Activated T-helper 1 cell treated with Interleukin-2 at 50 U/mL for 16 hours (primary cell): ENCODE results near the gene MBNL3.
"Not testable (repeated sequence)": the region's sequence is repeated elsewhere in the genome, so short reads cannot be mapped to it uniquely, and the experiment has no call there.

Experiments
- DNase-seq: peaks from one replicate; pipeline ENCODE4 v3.0.0-alpha.2; 2020; ENCODE audit warnings: low read depth

The MBNL3 gene

DNA sequence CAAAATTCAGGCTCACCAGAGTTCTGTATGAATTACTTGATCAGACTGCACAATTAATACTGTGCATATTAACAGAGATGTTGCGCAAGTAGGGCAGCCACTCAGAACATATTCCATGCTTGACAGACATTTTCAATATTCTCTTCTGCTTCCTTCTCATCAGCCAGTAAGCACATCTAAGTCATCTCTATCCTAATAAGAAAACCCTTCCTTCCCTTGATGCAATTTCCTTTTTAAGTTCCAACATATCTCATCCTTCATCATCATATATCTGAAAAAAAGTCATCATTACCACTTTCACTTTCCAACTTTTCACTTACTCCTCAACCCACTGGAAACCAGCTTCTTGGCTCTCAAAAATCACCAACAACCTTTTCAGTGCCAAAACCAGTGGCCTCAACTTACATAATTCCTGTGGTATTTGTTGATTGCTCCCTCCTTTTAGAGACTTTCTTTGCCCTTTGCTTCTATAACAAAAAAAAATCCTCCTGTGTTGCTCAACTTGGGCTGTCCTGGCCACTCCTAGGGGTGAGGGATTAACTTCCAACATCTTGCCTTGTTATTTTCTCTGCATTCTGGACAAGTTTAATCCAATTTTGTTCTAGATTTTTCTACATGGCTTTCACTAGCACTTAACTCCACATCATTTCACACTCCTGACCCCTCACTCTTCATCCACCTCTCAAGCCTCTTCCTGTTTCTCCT is 14.1 kb downstream of the MBNL3 start:
- no peak for DNase-seq

DNA sequence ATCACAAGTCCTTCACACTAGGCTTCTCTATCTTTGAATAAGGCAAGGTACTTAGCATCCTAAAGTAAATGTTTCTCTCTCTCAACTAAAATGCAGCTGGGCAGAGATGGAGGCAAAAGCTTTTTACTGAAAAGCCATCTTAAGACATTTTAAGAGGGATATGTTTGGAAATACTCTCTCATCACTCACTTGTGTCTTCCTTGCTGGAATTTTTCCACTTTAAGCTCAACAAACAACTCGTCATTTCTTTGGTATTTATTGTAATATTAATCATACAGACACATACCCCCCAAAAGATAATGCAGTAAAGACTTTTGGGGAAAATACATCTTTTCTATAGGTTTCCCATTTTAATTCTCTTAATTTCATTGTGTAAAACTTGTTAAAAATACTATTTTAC is 16.4 kb downstream of the MBNL3 start:
- DNase-seq: no peak

DNA sequence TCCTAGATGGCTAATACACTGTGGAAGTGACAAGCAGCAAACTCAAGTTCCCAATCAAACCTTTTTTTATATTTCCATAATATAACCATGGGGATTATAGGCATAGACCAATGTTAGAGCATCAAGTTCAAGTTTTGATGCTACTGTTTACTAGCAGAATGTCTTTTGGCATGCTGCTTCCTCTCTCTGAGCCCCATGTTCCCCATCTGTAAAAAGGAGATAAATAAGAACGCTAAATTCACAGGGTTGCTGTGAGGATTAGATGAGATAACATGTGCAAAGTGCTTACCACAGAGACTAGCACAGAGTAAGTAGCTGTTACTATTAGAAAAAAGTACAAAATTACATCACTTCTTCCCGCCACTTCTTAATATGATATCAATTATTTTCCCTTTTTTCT is 18.0 kb downstream of the MBNL3 start:
- DNase-seq: no peak

DNA sequence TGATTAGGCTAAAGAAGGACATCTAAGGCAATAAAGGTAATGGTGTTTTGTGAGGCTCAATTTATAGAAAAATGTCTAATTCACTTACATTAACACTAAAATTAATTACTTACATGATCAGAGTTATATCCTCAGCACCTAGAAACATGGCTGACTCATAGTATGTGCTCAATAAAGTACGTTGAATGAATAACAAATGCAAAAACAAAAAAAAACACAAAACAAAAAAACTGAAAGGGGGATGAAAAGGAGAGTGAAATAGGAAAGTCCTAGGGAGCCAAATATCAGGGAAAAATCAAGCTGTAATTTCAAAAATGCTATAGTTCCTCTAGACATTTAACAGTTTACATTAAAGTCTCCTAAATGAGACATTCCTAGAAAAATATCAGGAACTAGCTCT is 18.7 kb downstream of the MBNL3 start:
- no peak for DNase-seq

DNA sequence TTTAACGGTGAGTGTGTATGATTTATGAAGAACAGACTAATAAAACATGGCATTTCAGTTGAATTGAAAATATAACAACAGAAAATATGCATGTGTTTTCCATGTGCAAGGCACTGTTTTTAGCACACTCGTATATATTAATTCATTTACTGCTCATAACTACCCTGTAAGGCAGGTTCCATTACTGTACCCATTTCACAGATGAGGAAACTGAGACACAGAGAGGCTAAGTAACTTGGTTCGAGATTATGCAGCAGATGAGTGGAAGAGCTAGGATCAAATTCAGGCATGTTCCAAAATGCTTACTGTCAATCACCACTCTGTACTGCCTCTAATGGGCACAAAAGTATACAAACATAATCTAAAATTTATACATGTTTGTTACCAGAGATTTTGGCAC is 20.4 kb downstream of the MBNL3 start:
- no peak for DNase-seq

DNA sequence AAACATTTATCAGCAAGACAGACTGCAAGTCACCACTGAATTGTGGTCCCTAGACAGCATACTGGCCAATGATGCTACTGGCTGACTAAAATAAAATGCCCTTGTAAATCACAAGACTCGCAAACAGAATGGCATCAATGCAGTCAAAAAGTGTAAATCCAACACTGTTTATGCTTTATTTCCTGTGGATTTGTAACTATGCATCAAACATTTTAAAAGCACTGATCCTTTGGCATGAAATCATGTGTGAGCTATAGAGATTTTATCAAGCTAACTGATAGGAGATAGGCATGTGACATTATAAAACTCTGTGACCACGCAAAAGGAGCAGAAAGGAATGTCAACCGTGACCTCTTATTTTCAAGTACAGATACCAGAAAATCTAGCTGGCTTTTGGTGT is 20.8 kb downstream of the MBNL3 start:
- DNase-seq: no peak

DNA sequence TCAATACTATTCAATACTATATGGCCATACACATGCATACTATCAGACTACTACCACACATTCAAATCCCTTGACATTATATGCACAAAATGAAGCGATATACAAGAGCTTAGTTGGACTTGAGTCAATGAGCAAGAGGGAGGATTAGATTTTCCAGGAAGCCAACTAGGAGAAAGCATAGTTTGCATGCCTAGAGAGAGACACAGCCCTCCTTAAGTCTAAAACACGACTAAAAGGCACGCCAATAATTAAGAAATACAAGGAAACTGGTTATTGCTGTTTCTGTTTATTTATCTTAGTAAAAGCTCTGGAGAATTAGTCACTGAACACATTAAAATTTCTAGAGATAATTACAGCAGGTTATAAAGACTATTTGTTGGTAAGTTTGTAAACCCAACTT is 21.8 kb downstream of the MBNL3 start:
- DNase-seq: no peak

DNA sequence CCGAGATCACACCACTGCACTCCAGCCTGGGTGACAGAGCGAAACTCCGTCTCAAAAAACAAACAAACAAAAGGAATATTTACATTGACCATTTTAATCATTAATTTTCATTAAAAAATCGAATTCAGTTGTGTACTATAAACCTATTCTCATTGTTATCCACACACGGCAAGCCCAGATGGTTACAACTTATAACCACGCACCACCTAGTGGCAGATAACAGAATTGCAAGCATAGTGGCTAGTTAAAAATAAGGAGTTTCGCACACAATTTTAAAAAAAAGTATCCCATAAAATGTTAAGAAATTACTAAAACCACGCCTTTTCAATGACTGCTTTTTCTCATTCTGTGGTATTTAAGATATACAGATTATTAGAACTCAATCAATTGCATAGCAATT is 25.4 kb downstream of the MBNL3 start:
- no peak for DNase-seq

DNA sequence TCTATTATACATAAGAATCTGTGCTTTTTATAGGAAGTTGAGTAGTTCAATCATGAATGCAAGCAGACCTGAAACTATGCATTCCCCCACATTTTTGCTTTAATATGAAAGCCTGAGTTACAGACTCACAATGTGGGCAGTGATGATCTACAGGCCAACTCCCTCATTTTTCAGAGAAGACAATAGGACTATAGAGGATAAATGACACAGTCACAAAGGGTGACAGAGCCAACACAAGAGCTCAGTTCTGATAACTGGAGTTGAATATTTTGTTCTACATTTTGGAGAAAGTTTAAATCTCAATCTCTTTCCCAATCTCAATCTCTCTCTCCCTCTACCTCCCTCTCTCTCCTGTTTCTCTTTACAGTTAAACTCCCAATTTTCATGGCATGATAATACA is 27.0 kb downstream of the MBNL3 start:
- no peak for DNase-seq

DNA sequence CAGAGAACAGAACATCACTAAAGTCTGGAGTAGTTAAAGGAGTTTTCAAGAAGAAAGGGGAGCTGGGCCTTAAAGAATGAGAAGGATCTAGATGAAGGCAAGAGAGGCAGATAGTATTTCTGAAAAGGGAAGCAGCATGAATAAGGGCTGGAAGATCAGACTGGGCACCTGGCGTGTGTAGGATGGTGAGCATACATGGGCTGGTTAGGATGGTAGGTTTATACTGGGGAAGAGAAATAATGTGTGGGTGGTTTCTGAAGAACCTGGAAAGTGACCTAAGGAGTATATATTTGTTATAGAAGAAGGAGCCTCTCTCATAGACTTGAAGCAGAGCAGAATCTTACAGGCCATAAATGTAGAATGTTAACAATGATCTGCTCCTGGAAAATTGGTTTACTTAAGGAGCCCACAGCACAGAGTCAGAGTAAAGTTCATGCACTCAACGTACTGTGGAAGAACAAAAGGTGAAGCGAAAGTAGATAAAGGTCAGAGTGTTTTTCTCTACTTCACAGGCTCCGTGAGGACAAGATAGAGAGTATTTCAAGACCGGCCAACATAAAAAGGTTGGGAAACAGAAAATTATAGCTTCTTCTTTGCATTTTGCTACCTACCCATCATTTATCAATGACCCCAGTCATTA is 35.8 kb downstream of the MBNL3 start:
- no peak for DNase-seq

DNA sequence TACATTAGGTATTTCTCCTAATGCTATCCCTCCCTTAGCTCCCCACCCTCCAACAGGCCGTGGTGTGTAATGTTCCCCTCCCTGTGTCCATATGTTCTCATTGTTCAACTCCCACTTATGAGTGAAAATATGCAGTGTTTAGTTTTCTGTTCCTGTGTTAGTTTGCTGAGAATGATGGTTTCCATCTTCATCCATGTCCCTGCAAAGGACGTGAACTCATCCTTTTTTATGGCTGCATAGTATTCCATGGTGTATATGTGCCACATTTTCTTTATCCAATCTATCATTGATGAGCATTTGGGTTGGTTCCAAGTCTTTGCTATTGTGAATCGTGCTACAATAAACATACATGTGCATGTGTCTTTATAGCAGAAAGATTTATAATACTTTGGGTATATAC is 42.9 kb downstream of the MBNL3 start:
- DNase-seq: not testable (repeated sequence)

DNA sequence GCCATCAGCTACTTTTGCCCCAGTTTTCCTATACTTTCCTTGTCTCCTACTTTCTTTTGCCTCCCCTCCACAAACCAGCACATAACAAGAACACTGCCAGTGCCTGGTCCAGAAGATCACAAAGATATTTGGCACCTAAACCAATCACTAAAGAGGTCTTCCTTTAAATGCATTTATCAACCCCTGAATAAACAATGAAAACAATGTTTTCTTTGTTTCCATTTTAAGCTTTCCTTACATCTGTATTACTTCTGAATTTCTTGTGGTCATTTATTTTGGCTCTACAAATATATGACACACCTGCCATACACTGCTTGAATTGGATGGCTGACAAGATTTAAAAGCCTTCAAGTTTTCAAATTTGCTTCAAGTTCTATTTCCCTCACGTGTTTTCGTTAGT is 43.9 kb downstream of the MBNL3 start:
- no peak for DNase-seq

DNA sequence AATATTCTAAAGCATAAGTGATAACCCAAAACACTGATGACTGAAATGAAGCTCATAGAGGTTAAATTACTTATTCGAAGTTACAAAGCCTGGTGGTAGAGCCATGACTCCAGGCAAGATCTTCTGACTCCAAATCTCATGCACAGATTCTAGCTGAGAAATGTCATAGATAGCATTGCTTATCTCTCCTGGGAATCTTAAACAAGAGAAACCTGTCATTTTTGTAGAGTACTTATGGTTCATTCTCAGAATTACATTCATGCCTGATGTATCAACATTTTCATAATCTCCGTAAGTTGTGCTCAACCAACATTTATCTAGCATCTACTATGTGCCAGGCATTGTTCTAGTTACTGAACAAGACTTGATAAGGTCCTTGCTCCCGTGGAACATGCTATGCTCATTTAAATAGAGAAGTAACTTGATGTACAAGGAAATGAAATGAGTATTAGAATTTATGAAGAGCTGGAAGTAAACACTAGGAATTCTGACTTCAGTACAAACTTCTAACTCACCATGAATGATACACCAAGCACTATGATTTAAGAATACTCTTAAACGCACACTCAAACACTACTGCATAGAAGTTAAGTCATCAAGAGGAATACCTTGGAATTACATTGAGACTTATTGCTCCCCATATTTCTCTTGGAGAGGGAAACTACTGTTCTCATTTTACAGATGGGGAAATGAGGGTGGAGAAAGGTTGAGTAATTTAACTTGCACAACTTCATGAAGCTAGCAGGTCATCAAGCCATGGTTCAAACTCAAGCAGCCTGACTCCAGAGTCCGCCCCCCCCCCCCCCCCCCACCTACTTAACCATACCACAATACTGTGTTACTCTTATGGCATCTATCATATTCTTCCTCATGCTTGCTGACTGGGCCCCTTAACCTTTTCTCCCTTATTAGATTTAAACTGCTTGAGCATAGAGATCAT is 45.4 kb downstream of the MBNL3 start:
- no peak for DNase-seq

DNA sequence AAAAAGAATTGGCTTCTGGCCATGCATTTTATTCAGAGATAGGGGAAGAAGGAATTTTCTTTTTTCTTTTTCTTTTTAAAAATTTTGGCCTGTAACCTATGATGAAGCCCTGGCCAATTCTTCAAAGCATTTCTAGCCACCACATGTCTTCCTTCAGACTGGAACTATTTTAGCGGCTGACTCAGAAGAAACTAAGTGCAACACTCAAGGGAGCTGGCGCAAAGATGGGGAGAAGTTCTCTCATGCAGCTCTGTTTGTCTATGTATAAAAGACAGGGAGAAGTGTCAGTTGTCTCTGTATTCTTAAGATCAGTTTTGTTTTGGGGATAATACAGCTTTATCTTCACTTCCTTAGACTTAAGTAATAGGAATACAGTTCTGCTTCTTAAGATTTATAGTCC is 46.1 kb downstream of the MBNL3 start:
- DNase-seq: no peak

DNA sequence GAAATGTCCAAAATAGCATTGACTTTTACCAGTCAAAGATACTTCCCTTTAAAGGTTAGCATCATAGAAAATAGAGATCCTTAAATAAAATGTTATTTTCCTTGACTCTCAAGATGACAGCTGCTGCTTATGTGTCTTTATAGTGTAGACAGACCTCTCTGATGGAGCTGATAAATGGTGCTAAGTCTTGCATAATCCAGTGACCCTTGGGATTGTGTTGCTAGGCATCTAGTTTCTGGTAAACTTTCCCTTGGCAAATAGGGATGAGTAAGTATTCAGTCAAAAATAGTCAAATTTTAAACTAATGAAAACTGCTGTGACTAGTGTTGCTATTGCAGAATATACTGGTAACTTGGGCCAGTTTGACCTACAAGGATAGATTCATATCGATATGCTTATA is 53.6 kb downstream of the MBNL3 start:
- DNase-seq: no peak

DNA sequence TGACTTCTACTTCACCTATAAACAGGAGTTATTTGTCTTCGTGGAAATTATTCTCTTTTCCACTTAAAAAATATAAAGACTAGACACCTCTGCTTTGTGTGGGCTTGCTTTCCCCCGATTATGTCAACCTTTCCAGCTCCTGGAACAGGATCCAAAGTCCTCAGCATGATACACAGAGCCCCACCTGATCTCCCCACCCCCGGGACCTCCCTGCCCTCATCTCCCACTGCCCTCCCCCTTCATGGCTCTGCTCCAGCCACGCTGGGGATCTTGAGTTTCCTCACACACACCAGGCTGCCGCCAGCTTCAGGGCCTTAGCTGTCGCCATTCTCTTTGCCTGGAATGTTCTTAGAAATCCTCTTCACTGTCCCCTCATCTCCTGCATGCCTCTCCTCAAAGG is 55.3 kb downstream of the MBNL3 start:
- DNase-seq: no peak

DNA sequence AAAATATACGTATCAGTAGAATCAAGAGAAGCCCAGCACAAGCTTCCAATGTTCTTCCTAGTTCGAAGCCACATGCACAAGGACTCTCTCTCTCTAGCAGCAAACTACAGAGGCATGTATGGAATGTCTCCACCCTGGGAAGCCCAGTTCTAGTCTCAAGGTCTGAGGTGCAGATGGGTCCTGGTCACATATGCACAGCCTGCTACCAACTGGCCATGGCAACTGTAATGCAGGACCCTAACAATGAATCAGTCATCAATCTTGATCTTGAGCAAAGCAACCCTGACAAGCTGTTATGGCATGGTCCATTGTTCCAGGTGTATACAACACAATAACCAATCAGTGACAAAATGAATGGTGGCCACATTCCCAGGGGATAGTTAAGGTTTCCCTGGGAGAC is 55.8 kb downstream of the MBNL3 start:
- DNase-seq: no peak

DNA sequence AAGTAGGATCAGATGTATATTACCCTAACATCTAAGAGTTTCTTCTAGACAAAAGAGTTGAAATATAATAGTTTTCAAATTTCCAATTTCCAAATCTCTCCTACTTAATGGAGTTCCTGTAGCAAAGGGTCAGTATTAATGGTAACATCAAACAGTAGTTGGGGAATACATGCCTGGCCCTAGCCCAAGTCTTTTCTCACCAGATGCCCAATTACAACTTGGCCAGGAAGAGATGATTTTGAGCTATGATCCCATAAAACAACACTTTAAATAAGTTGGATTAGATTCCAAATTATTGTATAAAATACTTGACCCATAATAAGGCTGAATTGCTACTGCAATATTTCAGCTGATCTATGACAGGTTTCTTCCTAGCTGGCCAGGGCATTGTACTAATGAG is 59.9 kb downstream of the MBNL3 start:
- DNase-seq: no peak

DNA sequence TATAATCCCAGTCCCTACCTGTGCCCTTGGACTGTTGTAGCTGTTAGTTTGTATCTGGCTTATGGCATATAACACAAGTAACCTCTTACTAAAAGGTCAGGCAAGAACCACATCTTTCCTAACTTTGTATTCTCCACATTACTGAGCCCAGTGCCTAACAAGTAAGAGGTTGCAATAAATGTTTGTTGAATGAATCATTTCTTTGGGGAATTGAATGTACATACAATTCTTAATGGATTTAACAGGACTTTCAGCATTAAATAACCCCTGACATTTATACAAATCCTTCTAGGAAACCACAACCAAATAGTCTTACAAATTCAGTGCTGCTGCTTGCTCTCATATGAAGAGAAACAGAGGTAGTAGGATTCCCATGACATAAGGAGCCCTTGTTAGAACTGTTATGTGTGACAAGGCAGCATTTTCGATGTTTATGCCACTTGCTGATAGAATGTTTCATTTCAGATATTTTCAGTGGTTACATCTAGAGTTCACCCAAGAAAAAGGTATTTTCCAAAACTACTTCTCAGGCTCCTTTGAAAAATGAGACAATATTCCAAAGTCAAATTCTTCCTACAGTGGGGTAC is 62.0 kb downstream of the MBNL3 start:
- no peak for DNase-seq

DNA sequence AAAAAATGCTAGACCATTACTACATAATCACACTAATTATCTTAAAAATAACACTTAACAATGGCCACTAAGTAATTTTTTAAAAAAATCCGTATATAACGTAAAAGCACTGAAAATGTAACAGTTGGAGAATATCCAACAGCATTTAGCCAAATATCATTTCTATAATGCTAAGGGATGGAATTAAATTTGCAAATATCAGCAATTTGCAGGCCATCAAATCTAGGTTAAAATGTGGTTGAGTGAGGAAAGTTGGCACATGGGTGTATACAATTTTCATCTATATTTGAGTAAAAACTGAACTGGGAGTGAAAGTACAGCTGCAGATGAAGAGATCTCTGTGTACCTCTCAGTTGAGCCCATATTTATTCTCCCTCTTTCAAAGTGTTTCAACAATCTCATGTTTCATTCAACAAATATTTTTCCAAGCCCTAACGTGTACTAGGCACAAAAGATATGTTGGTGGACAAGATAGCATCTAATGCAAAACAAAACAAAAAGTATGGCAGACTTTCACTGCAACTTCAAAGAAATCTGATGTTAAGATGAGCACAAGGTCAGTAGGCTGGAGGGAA is 63.0 kb downstream of the MBNL3 start:
- no peak for DNase-seq

DNA sequence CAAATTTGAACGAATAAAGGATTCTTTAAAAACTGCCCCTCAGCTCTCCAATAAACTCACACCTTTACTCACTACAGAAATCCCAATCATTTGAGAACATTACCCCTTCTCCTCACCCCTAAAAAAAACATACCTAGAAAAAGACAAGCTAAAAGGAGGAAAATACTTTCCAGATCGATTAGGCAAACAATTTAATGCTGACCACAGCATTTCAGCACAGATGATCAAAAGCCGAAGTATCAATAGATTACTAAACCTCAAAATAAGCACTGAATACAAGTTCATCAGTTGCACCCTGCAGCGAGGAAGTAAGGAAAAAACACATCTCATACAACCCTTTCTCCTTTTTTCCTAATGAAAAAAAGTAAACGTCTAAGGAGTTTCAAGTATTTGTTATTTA is 65.5 kb downstream of the MBNL3 start:
- DNase-seq: no peak

DNA sequence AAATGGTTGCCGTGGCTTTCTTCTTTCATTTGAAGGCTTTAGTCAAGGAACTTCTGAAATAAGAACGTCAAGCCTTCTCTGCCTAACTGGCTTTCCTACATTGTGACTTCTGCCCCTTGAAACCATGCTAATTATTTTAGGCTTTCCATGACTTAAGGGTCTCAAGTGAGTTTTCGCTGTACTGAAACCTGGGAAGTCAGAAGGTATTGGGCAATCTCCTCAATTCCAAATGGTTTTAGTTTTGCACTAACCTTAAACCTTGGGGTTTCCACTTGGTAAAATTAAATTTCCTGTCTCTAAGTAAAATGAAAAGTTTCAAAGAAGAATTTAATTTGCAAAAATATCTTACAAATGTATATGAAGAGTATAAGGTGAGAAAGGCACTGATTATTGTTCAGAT is 73.8 kb downstream of the MBNL3 start:
- no peak for DNase-seq
